Measurements from ENCODE around the gene OR9A4.

The OR9A4 gene

GRCh38 chr7:141928146-141928844, 12.1 kb downstream of the OR9A4 start:
- TF ChIP-seq, protein P1, sequence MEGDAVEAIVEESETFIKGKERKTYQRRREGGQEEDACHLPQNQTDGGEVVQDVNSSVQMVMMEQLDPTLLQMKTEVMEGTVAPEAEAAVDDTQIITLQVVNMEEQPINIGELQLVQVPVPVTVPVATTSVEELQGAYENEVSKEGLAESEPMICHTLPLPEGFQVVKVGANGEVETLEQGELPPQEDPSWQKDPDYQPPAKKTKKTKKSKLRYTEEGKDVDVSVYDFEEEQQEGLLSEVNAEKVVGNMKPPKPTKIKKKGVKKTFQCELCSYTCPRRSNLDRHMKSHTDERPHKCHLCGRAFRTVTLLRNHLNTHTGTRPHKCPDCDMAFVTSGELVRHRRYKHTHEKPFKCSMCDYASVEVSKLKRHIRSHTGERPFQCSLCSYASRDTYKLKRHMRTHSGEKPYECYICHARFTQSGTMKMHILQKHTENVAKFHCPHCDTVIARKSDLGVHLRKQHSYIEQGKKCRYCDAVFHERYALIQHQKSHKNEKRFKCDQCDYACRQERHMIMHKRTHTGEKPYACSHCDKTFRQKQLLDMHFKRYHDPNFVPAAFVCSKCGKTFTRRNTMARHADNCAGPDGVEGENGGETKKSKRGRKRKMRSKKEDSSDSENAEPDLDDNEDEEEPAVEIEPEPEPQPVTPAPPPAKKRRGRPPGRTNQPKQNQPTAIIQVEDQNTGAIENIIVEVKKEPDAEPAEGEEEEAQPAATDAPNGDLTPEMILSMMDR (IDR thresholded peaks at IDR 0.05): no peak

- TF ChIP-seq, protein P1 (IDR thresholded peaks at IDR 0.05): no peak
Observed at GRCh38 chr7:141928845-141929195, 12.6 kb downstream of the OR9A4 start.

DNA sequence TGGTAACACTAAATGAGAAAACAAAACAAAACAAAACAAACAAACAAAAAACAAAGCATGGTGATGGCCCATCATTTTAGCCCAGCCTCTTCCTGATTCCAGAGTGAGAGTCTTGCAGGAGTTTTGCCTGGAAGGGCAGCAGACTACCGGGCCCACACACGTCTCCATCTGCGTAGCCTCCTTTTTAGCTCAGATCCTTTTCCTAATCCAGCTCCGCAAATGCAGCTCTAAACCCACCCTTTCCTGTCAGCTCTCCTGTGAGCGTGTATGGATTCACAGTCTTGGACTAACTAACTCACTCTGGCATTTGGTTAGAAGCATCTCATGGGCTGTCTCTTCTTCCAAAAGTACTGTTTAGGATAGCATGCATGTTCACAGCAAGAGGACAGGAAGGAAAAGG, 14.0 kb downstream of the OR9A4 start:
- TF ChIP-seq, protein P1 (IDR thresholded peaks at IDR 0.05): no peak

DNA sequence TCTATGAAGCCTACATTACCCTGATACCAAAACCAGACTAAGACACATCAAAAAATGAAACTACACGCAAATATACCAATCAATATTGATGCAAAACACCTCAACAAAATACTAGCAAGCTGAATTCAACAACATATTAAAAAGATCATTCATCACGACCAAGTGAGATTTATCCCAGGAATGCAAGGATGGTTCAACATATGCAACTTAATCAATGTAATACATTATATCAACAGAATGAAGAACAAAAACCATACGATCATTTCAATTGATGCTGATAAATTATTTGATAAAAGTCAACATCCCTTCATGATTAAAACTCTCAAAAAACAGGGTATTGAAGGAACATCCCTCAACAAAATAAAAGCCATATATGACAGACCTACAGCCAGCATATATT, 24.9 kb downstream of the OR9A4 start:
- TF ChIP-seq, protein P1 (IDR thresholded peaks at IDR 0.05): no peak

DNA sequence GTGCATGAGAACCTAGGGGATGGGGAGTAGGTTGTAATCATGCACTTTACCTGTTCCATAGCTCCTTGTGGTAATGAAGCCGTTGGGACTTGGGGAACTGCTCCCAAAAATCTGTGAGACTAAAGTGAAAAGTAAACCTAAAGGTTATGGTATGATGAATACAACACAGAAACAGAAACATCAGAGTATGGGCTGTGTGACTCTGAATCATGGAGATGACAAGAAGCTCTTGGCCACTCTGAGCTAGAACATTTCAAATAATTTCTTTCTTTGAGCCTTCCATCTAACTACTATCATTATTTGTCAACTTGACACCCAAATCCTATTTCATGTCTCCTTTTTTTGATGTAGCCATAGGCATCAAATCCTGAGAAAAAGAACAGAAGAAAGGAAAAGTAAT, 27.6 kb downstream of the OR9A4 start:
- TF ChIP-seq, protein P1 (IDR thresholded peaks at IDR 0.05): no peak

- TF ChIP-seq, protein P1 (IDR thresholded peaks at IDR 0.05): no peak
Observed at GRCh38 chr7:141944811-141945210, 28.6 kb downstream of the OR9A4 start.

DNA sequence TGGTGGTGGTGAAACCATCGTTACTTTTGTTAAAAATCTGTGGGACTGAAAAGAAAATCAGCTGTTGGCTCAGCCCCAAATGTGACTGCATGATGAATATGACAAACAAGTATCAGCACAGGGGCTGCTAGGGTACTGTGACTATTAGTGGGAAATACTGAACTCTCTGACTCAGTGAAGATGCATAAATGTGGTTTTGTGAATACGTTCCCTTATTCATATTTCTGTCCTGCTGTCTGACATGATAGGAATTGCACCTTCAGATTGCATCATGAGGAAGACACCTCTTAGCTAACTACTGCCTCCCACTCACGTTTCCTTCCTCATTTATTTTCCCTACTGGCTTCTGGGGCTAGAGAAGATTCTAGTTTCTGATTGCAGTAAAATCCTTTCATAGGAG, 29.2 kb downstream of the OR9A4 start:
- TF ChIP-seq, protein P1 (IDR thresholded peaks at IDR 0.05): no peak

GRCh38 chr7:141946796-141947195, 30.6 kb downstream of the OR9A4 start, which contains the start of gene CLEC5A:
Gene CLEC5A (minus strand): TSS chr7:141946974. CDS start chr7:141946292, 682 bp downstream.
- TF ChIP-seq, protein P1 (IDR thresholded peaks at IDR 0.05): no peak
